RWPE2 (cell line): ENCODE data around the gene POLD1.

Source experiments
- ATAC-seq: fragments of 200-7000 bp; cut with Tn5 transposase; 3 replicates; pipeline ENCODE4 v1.9.1; 2021; ENCODE audit warnings: low read depth
- DNase-seq: peaks from one replicate; pipeline ENCODE4 v3.0.0-alpha.2; 2020; ENCODE audit warnings: low spot score
- H3K27ac ChIP-seq: fragments of 450-650 bp; 2 replicates; pipeline ENCODE4 v1.5.1; 2017; ENCODE audit warnings: mild to moderate bottlenecking; ENCODE audit not compliant: poor library complexity, severe bottlenecking
- H3K27me3 ChIP-seq: fragments of 250-450 bp; sonication (Bioruptor Pico); 2 replicates; pipeline ENCODE4 v1.5.1; 2021; ENCODE audit warnings: mild to moderate bottlenecking, moderate library complexity; ENCODE audit not compliant: insufficient read depth, poor library complexity, severe bottlenecking
- H3K36me3 ChIP-seq: fragments of 250-450 bp; sonication (Bioruptor Pico); 2 replicates; pipeline ENCODE4 v1.5.1; 2020; ENCODE audit warnings: low read depth, mild to moderate bottlenecking, moderate library complexity
- H3K4me1 ChIP-seq: fragments of 250-450 bp; sonication (Bioruptor Pico); 2 replicates; pipeline ENCODE4 v1.5.1; 2021; ENCODE audit warnings: mild to moderate bottlenecking, moderate library complexity; ENCODE audit not compliant: insufficient read depth, poor library complexity, severe bottlenecking
- H3K4me3 ChIP-seq: fragments of 250-450 bp; sonication (Bioruptor Pico); 2 replicates; pipeline ENCODE4 v1.5.1; 2021; ENCODE audit warnings: mild to moderate bottlenecking, moderate library complexity; ENCODE audit not compliant: severe bottlenecking
- H3K9me3 ChIP-seq: fragments of 250-450 bp; sonication (Bioruptor Pico); 2 replicates; pipeline ENCODE4 v1.5.1; 2021; ENCODE audit warnings: mild to moderate bottlenecking, moderate library complexity; ENCODE audit not compliant: severe bottlenecking
- CTCF ChIP-seq: fragments of 450-650 bp; IDR thresholded peaks from one replicate; pipeline ENCODE4 v1.5.1; 2017; ENCODE audit warnings: mild to moderate bottlenecking, moderate library complexity; ENCODE audit not compliant: poor library complexity, severe bottlenecking

Gene POLD1

GRCh38 chr19:50451223-50451534, 67.0 kb downstream of the POLD1 start:
- Histone ChIP-seq H3K36me3 (no peaks in the 10 kb centered on the region), H3K4me3 (no peak overlapping the region), H3K4me1 (no peaks in the 10 kb centered on the region), H3K9me3 (no peaks in the 10 kb centered on the region), H3K27ac (no peak overlapping the region), H3K27me3 (peaks cover 7% of the 10 kb centered on the region)
- no peak for ATAC-seq
- no peak for DNase-seq
- TF ChIP-seq CTCF, result no peak

- DNase-seq (no peak), ATAC-seq (no peak)
- Histone ChIP-seq H3K4me1 (no peaks in the 10 kb centered on the region), H3K9me3 (no peaks in the 10 kb centered on the region), H3K27ac (no peak overlapping the region), H3K4me3 (no peak overlapping the region), H3K36me3 (no peaks in the 10 kb centered on the region), H3K27me3 (peaks cover 19% of the 10 kb centered on the region)
- no peak for TF ChIP-seq CTCF
Measured at GRCh38 chr19:50453243-50453642, 69.1 kb downstream of the POLD1 start.

- Histone ChIP-seq H3K27me3 (peaks cover 29% of the 10 kb centered on the region), H3K4me3 (no peak overlapping the region), H3K27ac (no peak overlapping the region), H3K4me1 (no peaks in the 10 kb centered on the region), H3K36me3 (no peaks in the 10 kb centered on the region), H3K9me3 (no peaks in the 10 kb centered on the region)
- DNase-seq (no peak), ATAC-seq (no peak)
- no peak for TF ChIP-seq CTCF
Measured at GRCh38 chr19:50455992-50456391, 71.8 kb downstream of the POLD1 start.

GRCh38 chr19:50457300-50457699, 73.2 kb downstream of the POLD1 start:
- peaks cover 28% of the 10 kb centered on the region for H3K27me3 ChIP-seq
- no peak for ATAC-seq
- DNase-seq, result no peak

More at GRCh38 chr19:50457300-50457699, 73.2 kb downstream of the POLD1 start:
- TF ChIP-seq CTCF, result no peak
- Histone ChIP-seq H3K9me3 (no peaks in the 10 kb centered on the region), H3K27ac (no peak overlapping the region), H3K36me3 (no peaks in the 10 kb centered on the region), H3K4me3 (no peak overlapping the region), H3K4me1 (no peaks in the 10 kb centered on the region)
